Measurements from ENCODE around the gene PIRT.

GRCh38 chr17:10775740-10776356 is 62.0 kb downstream of the PIRT start:
- TF ChIP-seq CTCF (IDR thresholded peaks at IDR 0.05), result no peak
- no peak for TF ChIP-seq REST (IDR thresholded peaks at IDR 0.05; ENCODE audit: insufficient read depth in 1 of 2, low read depth in 2 of 2, low read length in 1 of 2)
- TF ChIP-seq POLR2AphosphoS5 (IDR thresholded peaks at IDR 0.05; ENCODE audit: low read depth, low read length), result no peak

All from Panc1 (cell line).